AG09309 (cell line): Measurements from ENCODE around the gene PAPPA2.

Experiments
- DNase-seq: peaks from one replicate; pipeline ENCODE4 v3.0.0-alpha.2; 2010; ENCODE audit warnings: low read depth
- H3K4me3 ChIP-seq: 2 replicates; pipeline ENCODE4 v1.5.1; 2011; ENCODE audit warnings: mild to moderate bottlenecking, low read depth, low read length, moderate library complexity; ENCODE audit not compliant: control insufficient read depth
- CTCF ChIP-seq: IDR thresholded peaks from 2 replicates; pipeline ENCODE4 v1.5.1; 2011; ENCODE audit warnings: mild to moderate bottlenecking, low read depth, low read length, inconsistent platforms; ENCODE audit not compliant: insufficient read depth, control insufficient read depth; ENCODE audit errors: missing control alignments

PAPPA2 gene

GRCh38 chr1:176779992-176780328 lies 317.0 kb downstream of the PAPPA2 start:
- DNase-seq: no peak
- no peak for TF ChIP-seq CTCF
- H3K4me3 ChIP-seq: no peak overlapping the region

- no peak overlapping the region for H3K4me3 ChIP-seq
- TF ChIP-seq CTCF: no peak
- no peak for DNase-seq
These were observed 320.3 kb downstream of the PAPPA2 start for GRCh38 chr1:176783309-176783708.

- no peak for DNase-seq
- no peak overlapping the region for H3K4me3 ChIP-seq
- TF ChIP-seq CTCF: no peak
These were observed 322.1 kb downstream of the PAPPA2 start for GRCh38 chr1:176785056-176785455.

GRCh38 chr1:176785791-176786190 lies 322.8 kb downstream of the PAPPA2 start:
- no peak for DNase-seq
- H3K4me3 ChIP-seq: no peak overlapping the region
- no peak for TF ChIP-seq CTCF

GRCh38 chr1:176786274-176786673 lies 323.3 kb downstream of the PAPPA2 start:
- TF ChIP-seq CTCF: no peak
- no peak for DNase-seq

GRCh38 chr1:176789571-176790090 lies 326.7 kb downstream of the PAPPA2 start:
- TF ChIP-seq CTCF: no peak
- DNase-seq: no peak
- H3K4me3 ChIP-seq: no peak overlapping the region

More at GRCh38 chr1:176786274-176786673, 323.3 kb downstream of the PAPPA2 start:
- no peak overlapping the region for H3K4me3 ChIP-seq

GRCh38 chr1:176790786-176791185 lies 327.8 kb downstream of the PAPPA2 start:
- TF ChIP-seq CTCF: no peak
- H3K4me3 ChIP-seq: no peak overlapping the region
- no peak for DNase-seq
